ENCODE results near the gene ARHGDIB. TPM values are rescaled to one million over a fixed set of nuclear protein-coding genes. Genes with fewer than 3 reads are reported as not detected.
A peak's percentile ranks its signal among the peaks of the same experiment; 100 is the strongest.

ARHGDIB gene
- total and polyA plus RNA-seq, 10 of the 15 experiments (the other 5 are each of a cell fraction or from before 2014, with no cell fraction given) = 796 to 2,849 (median 1,346) TPM

DNA sequence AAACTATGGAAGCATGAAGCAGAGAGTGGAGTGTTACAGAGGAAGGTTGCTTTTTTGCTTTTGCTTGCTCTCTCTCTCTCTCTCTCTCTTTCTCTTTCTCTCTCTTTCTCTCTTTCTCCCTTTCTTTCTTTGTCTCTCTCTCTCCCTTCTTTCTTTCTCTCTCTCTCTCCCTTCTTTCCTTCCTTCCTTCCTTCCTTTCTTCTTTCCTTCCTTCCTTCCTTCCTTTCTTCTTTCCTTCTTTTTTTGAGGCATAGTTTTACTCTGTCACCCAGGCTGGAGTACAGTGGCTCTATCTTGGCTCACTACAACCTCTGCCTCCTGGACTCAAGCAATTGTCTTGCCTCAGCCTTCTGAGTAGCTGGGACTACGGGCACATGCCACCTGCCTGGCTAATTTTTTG is 7.6 kb downstream of the ARHGDIB start (continued):
- TF ChIP-seq, protein P1, sequence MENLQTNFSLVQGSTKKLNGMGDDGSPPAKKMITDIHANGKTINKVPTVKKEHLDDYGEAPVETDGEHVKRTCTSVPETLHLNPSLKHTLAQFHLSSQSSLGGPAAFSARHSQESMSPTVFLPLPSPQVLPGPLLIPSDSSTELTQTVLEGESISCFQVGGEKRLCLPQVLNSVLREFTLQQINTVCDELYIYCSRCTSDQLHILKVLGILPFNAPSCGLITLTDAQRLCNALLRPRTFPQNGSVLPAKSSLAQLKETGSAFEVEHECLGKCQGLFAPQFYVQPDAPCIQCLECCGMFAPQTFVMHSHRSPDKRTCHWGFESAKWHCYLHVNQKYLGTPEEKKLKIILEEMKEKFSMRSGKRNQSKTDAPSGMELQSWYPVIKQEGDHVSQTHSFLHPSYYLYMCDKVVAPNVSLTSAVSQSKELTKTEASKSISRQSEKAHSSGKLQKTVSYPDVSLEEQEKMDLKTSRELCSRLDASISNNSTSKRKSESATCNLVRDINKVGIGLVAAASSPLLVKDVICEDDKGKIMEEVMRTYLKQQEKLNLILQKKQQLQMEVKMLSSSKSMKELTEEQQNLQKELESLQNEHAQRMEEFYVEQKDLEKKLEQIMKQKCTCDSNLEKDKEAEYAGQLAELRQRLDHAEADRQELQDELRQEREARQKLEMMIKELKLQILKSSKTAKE (IDR thresholded peaks at IDR 0.05; ENCODE audit: low read depth, poor library complexity, severe bottlenecking) = no peak
- peak; percentile 86; the same call in 1 of the 2 replicates for TF ChIP-seq HDGF (IDR thresholded peaks at IDR 0.05)
- TF ChIP-seq RAD21 (IDR thresholded peaks at IDR 0.05; ENCODE audit: insufficient read depth, low read depth, low read length) = no peak
- TF ChIP-seq, protein P2, sequence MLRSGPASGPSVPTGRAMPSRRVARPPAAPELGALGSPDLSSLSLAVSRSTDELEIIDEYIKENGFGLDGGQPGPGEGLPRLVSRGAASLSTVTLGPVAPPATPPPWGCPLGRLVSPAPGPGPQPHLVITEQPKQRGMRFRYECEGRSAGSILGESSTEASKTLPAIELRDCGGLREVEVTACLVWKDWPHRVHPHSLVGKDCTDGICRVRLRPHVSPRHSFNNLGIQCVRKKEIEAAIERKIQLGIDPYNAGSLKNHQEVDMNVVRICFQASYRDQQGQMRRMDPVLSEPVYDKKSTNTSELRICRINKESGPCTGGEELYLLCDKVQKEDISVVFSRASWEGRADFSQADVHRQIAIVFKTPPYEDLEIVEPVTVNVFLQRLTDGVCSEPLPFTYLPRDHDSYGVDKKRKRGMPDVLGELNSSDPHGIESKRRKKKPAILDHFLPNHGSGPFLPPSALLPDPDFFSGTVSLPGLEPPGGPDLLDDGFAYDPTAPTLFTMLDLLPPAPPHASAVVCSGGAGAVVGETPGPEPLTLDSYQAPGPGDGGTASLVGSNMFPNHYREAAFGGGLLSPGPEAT (IDR thresholded peaks at IDR 0.05; ENCODE audit: low read depth) = no peak
- TF ChIP-seq FOS (IDR thresholded peaks at IDR 0.05; ENCODE audit: borderline replicate concordance, extremely low read depth, insufficient read length) = no peak

DNA sequence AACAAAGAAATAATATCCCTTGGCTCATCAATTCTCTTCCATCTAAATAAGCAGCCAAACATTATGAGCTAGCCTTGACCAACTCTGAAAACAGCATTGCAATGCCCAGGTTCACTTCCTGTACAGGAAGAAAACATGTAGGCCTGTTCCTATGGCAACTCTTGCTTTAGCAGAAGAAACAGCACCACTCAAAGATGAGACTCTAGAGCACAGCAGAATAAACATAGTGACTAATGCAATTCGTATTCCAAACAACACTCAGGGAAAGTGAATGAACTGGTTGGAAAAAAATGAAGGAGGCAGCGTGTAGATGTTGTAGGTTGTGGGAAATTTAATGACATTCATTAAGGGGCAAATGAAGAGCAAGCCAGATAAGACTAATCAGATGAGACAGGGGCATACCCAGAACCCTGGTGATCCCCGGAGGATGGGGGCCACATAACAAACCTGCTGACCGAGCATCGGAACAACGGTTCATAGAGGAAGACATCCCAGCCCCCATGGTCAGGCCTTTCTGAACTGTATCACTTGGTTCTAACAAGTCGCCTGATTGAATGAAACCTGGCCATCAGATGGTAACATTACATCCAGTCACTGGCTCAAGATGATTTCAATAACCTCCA is 9.0 kb downstream of the ARHGDIB start:
- peaks cover 58% of the 10 kb centered on the region for H3K4me1 ChIP-seq (ENCODE audit: control insufficient read depth, insufficient read depth, low read length)
- peaks cover 99% of the 10 kb centered on the region for H3K79me2 ChIP-seq (ENCODE audit: control insufficient read depth, insufficient read depth, low read length)
- no peak overlapping the region for H2AFZ ChIP-seq (ENCODE audit: control insufficient read depth, low read depth, low read length)
- WGBS (ENCODE audit: insufficient coverage, insufficient replicate concordance, low lambda C conversion rate, missing lambda C conversion rate) = under 1% methylated on average over 7 of the region's 7 CpGs
- intact Hi-C loops (cut with micrococcal nuclease; ENCODE audit: unreplicated experiment) (loop anchor here (5.0 to 10.0 kb wide), 4 partner anchors 35 to 832 kb away; partner anchors contain the start of gene EPS8), in situ Hi-C loops (cut with MboI) (loop anchor here (10.0 to 25.0 kb wide), 3 partner anchors 178 to 565 kb away; a partner anchor contains a TSS)
- no peaks in the 10 kb centered on the region for H3K9me3 ChIP-seq (replicated peaks; ENCODE audit: control insufficient read depth, insufficient read depth, low read length)
- H3K9ac ChIP-seq (ENCODE audit: control insufficient read depth, insufficient read depth, low read length) = peak overlapping the region; percentile 21
- ATAC-seq = peak; percentile 62
- peak overlapping the region; percentile 85 for H3K4me2 ChIP-seq (ENCODE audit: control insufficient read depth, insufficient read depth)
- RAD21 ChIA-PET (ENCODE audit: unreplicated experiment) = interaction anchor here (0.7 to 4.2 kb wide), 5 partner anchors 9 to 1880 kb away, joined by 3 to 25 read pairs (median 4); partner anchors contain the start of gene ARHGDIB
- BruUV-seq (replicated peaks) = no TSS peak
- H3K4me3 ChIP-seq = peak overlapping the region; percentile 47
- H3K27me3 ChIP-seq (replicated peaks in 1 of 2; ENCODE audit: control insufficient read depth in 2 of 2, insufficient read depth in 2 of 2, low read length in 1 of 2) = no peaks in the 10 kb centered on the region
- H3K27ac ChIP-seq (ENCODE audit: control insufficient read depth, insufficient read depth) = peak overlapping the region; percentile 100
- H3K36me3 ChIP-seq (ENCODE audit: control insufficient read depth in 2 of 2, insufficient read depth in 2 of 2, low read length in 1 of 2) = peaks cover 7 to 18% of the 10 kb centered on the region in 2 experiments
- CTCF ChIA-PET = interaction anchor here (0.6 to 1.5 kb wide), 4 partner anchors 101 to 582 kb away, joined by 3 to 5 read pairs (median 4); a partner anchor contains a TSS
- H4K20me1 ChIP-seq (ENCODE audit: control insufficient read depth, insufficient read depth) = no peaks in the 10 kb centered on the region
- POLR2A ChIA-PET = interaction anchor here (0.6 to 2.3 kb wide), 8 partner anchors 9 to 332 kb away, joined by 3 to 11 read pairs (median 4); partner anchors contain the start of genes ARHGDIB, C12orf60 and WBP11
- FAIRE-seq = peak; percentile 41
- SMC1A ChIA-PET (ENCODE audit: uncharacterized antibody, unreplicated experiment) = interaction anchor here (0.6 to 1.5 kb wide), 3 partner anchors 106 to 181 kb away, joined by 3 read pairs; a partner anchor contains a TSS
- DNase-seq (ENCODE audit: low read depth, low spot score) = no peak
- TF ChIP-seq, protein P3, sequence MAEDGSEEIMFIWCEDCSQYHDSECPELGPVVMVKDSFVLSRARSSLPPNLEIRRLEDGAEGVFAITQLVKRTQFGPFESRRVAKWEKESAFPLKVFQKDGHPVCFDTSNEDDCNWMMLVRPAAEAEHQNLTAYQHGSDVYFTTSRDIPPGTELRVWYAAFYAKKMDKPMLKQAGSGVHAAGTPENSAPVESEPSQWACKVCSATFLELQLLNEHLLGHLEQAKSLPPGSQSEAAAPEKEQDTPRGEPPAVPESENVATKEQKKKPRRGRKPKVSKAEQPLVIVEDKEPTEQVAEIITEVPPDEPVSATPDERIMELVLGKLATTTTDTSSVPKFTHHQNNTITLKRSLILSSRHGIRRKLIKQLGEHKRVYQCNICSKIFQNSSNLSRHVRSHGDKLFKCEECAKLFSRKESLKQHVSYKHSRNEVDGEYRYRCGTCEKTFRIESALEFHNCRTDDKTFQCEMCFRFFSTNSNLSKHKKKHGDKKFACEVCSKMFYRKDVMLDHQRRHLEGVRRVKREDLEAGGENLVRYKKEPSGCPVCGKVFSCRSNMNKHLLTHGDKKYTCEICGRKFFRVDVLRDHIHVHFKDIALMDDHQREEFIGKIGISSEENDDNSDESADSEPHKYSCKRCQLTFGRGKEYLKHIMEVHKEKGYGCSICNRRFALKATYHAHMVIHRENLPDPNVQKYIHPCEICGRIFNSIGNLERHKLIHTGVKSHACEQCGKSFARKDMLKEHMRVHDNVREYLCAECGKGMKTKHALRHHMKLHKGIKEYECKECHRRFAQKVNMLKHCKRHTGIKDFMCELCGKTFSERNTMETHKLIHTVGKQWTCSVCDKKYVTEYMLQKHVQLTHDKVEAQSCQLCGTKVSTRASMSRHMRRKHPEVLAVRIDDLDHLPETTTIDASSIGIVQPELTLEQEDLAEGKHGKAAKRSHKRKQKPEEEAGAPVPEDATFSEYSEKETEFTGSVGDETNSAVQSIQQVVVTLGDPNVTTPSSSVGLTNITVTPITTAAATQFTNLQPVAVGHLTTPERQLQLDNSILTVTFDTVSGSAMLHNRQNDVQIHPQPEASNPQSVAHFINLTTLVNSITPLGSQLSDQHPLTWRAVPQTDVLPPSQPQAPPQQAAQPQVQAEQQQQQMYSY (CRISPR knock-in tag; IDR thresholded peaks at IDR 0.05) = no peak
- TF ChIP-seq IRF4 (IDR thresholded peaks at IDR 0.05; ENCODE audit: low read depth, low read length) (no peak), RCOR1 (conservative IDR thresholded peaks at IDR 0.05; ENCODE audit: low read depth, low read length) (no peak), TBL1XR1 (IDR thresholded peaks at IDR 0.05; ENCODE audit: low read depth, low read length) (no peak), TCF12 (IDR thresholded peaks at IDR 0.05; ENCODE audit: low read depth, low read length) (no peak), ASH2L (IDR thresholded peaks at IDR 0.05; ENCODE audit: borderline replicate concordance, low read depth) (no peak), RFX5 (IDR thresholded peaks at IDR 0.05; ENCODE audit: low read depth, low read length) (no peak)
- TF ChIP-seq, protein P4, sequence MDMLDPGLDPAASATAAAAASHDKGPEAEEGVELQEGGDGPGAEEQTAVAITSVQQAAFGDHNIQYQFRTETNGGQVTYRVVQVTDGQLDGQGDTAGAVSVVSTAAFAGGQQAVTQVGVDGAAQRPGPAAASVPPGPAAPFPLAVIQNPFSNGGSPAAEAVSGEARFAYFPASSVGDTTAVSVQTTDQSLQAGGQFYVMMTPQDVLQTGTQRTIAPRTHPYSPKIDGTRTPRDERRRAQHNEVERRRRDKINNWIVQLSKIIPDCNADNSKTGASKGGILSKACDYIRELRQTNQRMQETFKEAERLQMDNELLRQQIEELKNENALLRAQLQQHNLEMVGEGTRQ (IDR thresholded peaks at IDR 0.05; ENCODE audit: borderline replicate concordance, low read depth, low read length) = no peak; the same call in 1 of the 2 replicates

Data from GM12878 (cell line).